Smooth muscle cell (in vitro differentiated cells): ENCODE results near the gene MAPK7. TPM values are rescaled to one million over a fixed set of nuclear protein-coding genes. Genes with fewer than 3 reads are reported as not detected.

Experiments used
- DNase-seq: peaks from one replicate; lab custom pipeline; 2025; ENCODE audit not compliant: unreplicated experiment; lab: John Stamatoyannopoulos, UW
- H2AFZ ChIP-seq: fragments of 200-600 bp; sonication (generic); 2 replicates; pipeline ENCODE4 v1.6.0; 2016; ENCODE audit warnings: antibody characterized with exemption, low read depth, mild to moderate bottlenecking
- H3F3A ChIP-seq: fragments of 200-600 bp; sonication (generic); 2 replicates; pipeline ENCODE4 v1.6.0; 2017; ENCODE audit warnings: antibody characterized with exemption, low read depth
- H3K27ac ChIP-seq: fragments of 200-600 bp; sonication (generic); 2 replicates; pipeline ENCODE4 v1.5.1; 2016; ENCODE audit warnings: low read depth, mild to moderate bottlenecking
- H3K27me3 ChIP-seq: fragments of 200-600 bp; sonication (generic); 2 replicates; pipeline ENCODE4 v1.6.1; 2016; ENCODE audit warnings: low read depth, mild to moderate bottlenecking
- H3K36me3 ChIP-seq: fragments of 200-600 bp; sonication (generic); 2 replicates; pipeline ENCODE4 v1.5.1; 2016; ENCODE audit warnings: low read depth
- H3K4me1 ChIP-seq: fragments of 200-600 bp; sonication (generic); 2 replicates; pipeline ENCODE4 v1.5.1; 2016; ENCODE audit warnings: low read depth
- H3K4me2 ChIP-seq: fragments of 200-600 bp; sonication (generic); 2 replicates; pipeline ENCODE4 v1.6.0; 2016; ENCODE audit warnings: mild to moderate bottlenecking
- H3K4me3 ChIP-seq: fragments of 200-600 bp; sonication (generic); 2 replicates; pipeline ENCODE4 v1.5.1; 2016; ENCODE audit warnings: mild to moderate bottlenecking
- H3K79me2 ChIP-seq: fragments of 200-600 bp; sonication (generic); 2 replicates; pipeline ENCODE4 v1.6.0; 2016; ENCODE audit warnings: low read depth, mild to moderate bottlenecking
- H3K9ac ChIP-seq: fragments of 200-600 bp; sonication (generic); 2 replicates; pipeline ENCODE4 v1.6.0; 2016; ENCODE audit warnings: low read depth
- H3K9me3 ChIP-seq: fragments of 200-600 bp; sonication (generic); replicated peaks from 2 replicates; pipeline ENCODE4 v1.5.1; 2016; ENCODE audit warnings: low read depth
- H4K20me1 ChIP-seq: fragments of 200-600 bp; sonication (generic); 2 replicates; pipeline ENCODE4 v1.6.0; 2016; ENCODE audit warnings: low read depth
- WGBS: methylation state at CpG from one replicate; pipeline ENCODE4 v1.1.7; 2016; ENCODE audit warnings: low lambda C conversion rate; 5-methylcytosine and 5-hydroxymethylcytosine counted together
- polyA plus RNA-seq: library from polyadenylated mRNA; unstranded; fragments of >200 nt; fragmentation: Nextera tagmentation; extraction: Ambion mirVana; gene quantifications from 2 replicates; pipeline ENCODE4 v1.2.1, GENCODE V29; 2016
- total RNA-seq: library from RNA; depleted of rRNA; stranded (reverse); fragments of >200 nt; gene quantifications from 2 replicates; pipeline ENCODE4 v1.2.3, GENCODE V29; 2014
- TF ChIP-seq, protein P1 (sequence below): fragments of 200-600 bp; sonication (generic); IDR thresholded peaks from 2 replicates; pipeline ENCODE4 v1.5.1; 2017; ENCODE audit warnings: borderline replicate concordance, mild to moderate bottlenecking, antibody characterized with exemption; ENCODE audit not compliant: insufficient read depth, poor library complexity, severe bottlenecking

The MAPK7 gene
- total and polyA plus RNA-seq, 2 experiments from 2014 or later = 9.1 to 36.3 TPM

DNA sequence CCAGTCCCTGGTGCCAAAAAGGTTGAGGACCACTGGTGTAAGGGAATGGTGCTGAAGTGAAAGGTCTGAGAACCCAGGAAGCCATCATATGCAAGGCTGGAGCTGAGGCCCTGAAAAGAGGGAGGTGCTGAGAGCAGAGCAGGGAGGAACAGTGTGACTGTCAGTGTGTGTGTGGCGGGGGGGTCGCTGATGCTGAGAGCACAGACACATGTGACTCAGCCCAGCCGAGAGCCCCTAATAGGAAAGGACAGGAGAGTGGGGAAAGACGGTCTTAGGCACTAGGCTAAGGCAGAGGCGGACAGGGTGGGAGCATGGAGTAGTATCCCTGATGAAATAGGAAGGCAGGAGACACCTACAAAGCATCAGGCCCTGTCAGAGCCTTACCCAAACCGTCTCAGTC lies 17.0 kb upstream of the MAPK7 start:
- no peaks in the 10 kb centered on the region for H3F3A ChIP-seq
- peaks cover 10% of the 10 kb centered on the region for H3K4me1 ChIP-seq
- DNase-seq = no peak
- H3K4me2 ChIP-seq = peak overlapping the region; percentile 89
- H3K27ac ChIP-seq = no peak overlapping the region
- WGBS = 56% methylated on average over 6 of the region's 6 CpGs
- no peaks in the 10 kb centered on the region for H3K9me3 ChIP-seq
- H3K27me3 ChIP-seq = no peaks in the 10 kb centered on the region
- no peak overlapping the region for H2AFZ ChIP-seq
- TF ChIP-seq, protein P1, sequence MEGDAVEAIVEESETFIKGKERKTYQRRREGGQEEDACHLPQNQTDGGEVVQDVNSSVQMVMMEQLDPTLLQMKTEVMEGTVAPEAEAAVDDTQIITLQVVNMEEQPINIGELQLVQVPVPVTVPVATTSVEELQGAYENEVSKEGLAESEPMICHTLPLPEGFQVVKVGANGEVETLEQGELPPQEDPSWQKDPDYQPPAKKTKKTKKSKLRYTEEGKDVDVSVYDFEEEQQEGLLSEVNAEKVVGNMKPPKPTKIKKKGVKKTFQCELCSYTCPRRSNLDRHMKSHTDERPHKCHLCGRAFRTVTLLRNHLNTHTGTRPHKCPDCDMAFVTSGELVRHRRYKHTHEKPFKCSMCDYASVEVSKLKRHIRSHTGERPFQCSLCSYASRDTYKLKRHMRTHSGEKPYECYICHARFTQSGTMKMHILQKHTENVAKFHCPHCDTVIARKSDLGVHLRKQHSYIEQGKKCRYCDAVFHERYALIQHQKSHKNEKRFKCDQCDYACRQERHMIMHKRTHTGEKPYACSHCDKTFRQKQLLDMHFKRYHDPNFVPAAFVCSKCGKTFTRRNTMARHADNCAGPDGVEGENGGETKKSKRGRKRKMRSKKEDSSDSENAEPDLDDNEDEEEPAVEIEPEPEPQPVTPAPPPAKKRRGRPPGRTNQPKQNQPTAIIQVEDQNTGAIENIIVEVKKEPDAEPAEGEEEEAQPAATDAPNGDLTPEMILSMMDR = no peak
- H3K36me3 ChIP-seq = no peaks in the 10 kb centered on the region
- H4K20me1 ChIP-seq = no peaks in the 10 kb centered on the region
- H3K9ac ChIP-seq = no peak overlapping the region
- H3K4me3 ChIP-seq = no peak overlapping the region
- no peaks in the 10 kb centered on the region for H3K79me2 ChIP-seq

DNA sequence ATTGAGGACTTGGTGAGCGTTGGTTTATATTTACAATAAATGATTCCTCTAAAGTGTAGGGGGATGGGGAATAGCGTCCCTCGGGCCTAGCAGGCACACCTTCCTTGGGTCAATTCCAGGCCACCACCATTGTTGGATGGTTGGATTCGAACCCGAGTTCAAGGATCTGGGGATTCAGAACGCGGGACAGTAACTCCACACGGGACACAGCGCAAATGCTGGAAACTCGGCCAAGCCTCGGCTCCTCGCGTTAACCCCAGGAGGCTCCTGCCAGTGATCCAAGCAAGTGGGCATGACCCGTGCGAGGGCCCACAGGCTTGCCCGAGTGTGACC lies 16.4 kb upstream of the MAPK7 start:
- H4K20me1 ChIP-seq = no peaks in the 10 kb centered on the region
- WGBS = 28% methylated on average over 16 of the region's 16 CpGs
- no peaks in the 10 kb centered on the region for H3K36me3 ChIP-seq
- no peaks in the 10 kb centered on the region for H3K79me2 ChIP-seq
- H2AFZ ChIP-seq = peak overlapping the region; percentile 71
- no peak for DNase-seq
- H3K4me2 ChIP-seq = peak overlapping the region; percentile 89
- H3K9me3 ChIP-seq = no peaks in the 10 kb centered on the region
- no peaks in the 10 kb centered on the region for H3K27me3 ChIP-seq
- TF ChIP-seq, protein P1 = no peak
- no peaks in the 10 kb centered on the region for H3F3A ChIP-seq
- peak overlapping the region; percentile 91 for H3K27ac ChIP-seq
- H3K9ac ChIP-seq = peak overlapping the region; percentile 90
- peak overlapping the region; percentile 81 for H3K4me3 ChIP-seq
- peaks cover 10% of the 10 kb centered on the region for H3K4me1 ChIP-seq

DNA sequence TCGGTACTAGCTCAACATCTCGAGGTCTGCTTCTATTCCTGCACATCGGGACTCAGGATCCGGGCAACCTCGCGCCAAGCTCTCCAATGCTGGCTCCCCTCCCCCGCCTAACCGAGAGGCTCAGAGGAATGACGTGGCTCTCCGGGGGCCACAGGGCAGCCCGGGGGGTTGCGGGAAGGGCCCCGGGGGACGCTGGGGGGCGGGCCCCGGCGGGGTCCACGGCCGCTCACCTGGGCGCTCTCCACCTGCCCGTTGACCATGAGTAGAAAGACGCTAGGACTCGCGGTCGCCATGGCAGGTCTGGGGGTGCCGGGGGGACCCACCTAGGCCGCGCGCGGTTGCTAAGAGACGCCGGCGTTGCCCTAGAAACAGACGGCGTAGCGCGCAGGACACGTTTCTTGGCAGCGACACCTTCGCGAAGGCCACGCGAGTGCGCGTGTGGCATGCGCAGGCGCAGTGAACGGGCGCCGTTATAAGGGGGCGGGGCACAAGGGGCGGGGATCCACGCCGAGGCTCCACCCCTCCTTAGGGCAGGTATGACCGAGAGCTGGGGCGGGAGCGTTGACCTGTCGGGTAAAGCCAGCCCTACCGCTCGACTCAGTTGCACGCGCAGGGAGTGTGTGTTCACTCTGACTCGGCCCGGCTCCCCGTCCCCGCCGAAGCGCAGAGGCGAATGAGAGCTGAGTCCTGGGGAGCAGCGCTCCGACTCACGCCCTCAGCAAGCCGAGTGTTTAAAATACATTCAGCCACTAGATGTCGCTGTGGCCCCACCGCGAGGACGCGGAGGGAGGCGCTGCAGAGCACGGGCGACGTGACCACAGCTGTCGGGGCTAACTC lies 15.8 kb upstream of the MAPK7 start, which contains the start of gene B9D1:
Gene B9D1, minus strand, starts transcription at position 447 of the 837 bp plus-strand sequence. Its CDS starts 154 bp downstream, at position 293.
- Histone ChIP-seq H3K36me3 (no peaks in the 10 kb centered on the region), H3F3A (no peaks in the 10 kb centered on the region), H3K9ac (peak within 1 kb of the TSS; percentile 90), H2AFZ (peak within 1 kb of the TSS; percentile 71), H4K20me1 (no peaks in the 10 kb centered on the region), H3K9me3 (no peaks in the 10 kb centered on the region), H3K27me3 (no peaks in the 10 kb centered on the region), H3K4me2 (peak within 1 kb of the TSS; percentile 89), H3K4me3 (peak within 1 kb of the TSS; percentile 81), H3K4me1 (peaks cover 10% of the 10 kb centered on the region), H3K79me2 (no peaks in the 10 kb centered on the region), H3K27ac (peak within 1 kb of the TSS; percentile 91)
- under 1% methylated on average over 78 of the region's 83 CpGs for WGBS
- peak; percentile 97 for DNase-seq
- TF ChIP-seq, protein P1 = peak; percentile 95

DNA sequence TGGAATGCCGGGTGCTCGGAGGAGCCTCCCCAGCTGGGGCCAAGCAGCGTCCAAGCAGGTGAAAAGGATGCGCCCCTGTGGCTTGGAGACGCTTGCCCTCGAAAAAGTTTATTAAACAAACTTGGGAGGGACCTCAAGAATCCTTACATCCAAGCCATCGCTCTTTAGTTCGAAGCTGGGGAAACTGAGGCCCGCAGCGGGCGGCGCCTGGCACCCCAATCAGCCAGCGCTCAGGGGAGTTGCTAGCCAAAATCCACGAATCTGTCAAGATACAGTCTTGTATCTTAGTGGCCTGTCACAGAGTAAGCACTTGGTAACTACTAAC lies 15.2 kb upstream of the MAPK7 start:
- Histone ChIP-seq H3K36me3 (no peaks in the 10 kb centered on the region), H3K4me2 (peak overlapping the region; percentile 89), H4K20me1 (no peaks in the 10 kb centered on the region), H3K4me3 (peak overlapping the region; percentile 81), H3K79me2 (no peaks in the 10 kb centered on the region), H2AFZ (peak overlapping the region; percentile 30), H3K9me3 (no peaks in the 10 kb centered on the region), H3K9ac (no peak overlapping the region), H3K27ac (no peak overlapping the region), H3K4me1 (peaks cover 10% of the 10 kb centered on the region), H3K27me3 (no peaks in the 10 kb centered on the region), H3F3A (no peaks in the 10 kb centered on the region)
- no peak for DNase-seq
- 37% methylated on average over 14 of the region's 14 CpGs for WGBS
- TF ChIP-seq, protein P1 = no peak
